ENCODE data around the gene TBC1D8. TPM values are rescaled to one million over a fixed set of nuclear protein-coding genes. Genes with fewer than 3 reads are reported as not detected.

TBC1D8 gene
- total and polyA plus RNA-seq, 2 experiments from 2014 or later = 18.0 to 36.9 TPM

DNA sequence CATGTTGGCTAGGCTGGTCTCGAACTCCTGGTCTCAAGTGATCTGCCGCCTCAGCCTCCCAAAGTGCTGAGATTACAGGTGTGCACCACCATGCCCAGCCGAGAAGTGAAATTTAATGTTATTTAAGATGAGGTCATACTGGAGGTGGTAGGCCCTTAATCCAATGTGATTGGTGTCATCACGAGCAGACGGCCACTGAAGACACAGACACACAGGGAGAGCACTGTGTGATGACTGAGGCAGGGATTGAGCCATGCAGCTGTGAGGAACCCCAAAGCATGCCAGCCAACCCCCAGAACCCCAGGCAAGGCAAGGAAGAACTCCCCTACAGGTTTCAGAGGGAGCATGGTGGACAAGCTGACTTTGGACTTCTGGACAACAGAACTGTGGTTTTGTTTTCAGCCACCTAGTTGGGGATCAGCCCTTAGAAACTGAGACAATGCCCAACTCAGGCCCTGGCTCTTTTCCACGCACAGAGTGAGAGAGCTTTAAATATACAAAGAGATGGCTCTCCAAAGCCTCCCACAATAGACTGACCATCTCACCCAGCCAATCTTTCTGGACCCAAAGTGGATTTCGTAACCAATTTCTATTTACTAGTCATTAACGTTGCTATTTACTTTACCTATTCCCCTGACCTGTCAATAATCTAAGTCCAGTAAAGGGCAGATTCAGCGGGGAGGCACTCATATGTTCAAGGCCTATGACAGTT is 34.2 kb downstream of the TBC1D8 start:
- Mint-ChIP-seq H3K9me3 (no peaks in the 10 kb centered on the region), H3K27ac (no peak overlapping the region), H3K4me1 (peaks cover 49% of the 10 kb centered on the region), H3K27me3 (ENCODE audit: insufficient read depth, low read depth, poor library complexity) (peaks cover 7% of the 10 kb centered on the region), H3K4me3 (no peak overlapping the region), H3K36me3 (ENCODE audit: low read depth) (peaks cover 14% of the 10 kb centered on the region; the same call in 2 of the 3 replicates)
- DNase-seq (ENCODE audit: low spot score) (no peak), ATAC-seq (no peak)
- Histone ChIP-seq H3K4me3 (no peak overlapping the region), H3F3A (replicated peaks; ENCODE audit: low read depth) (0 out of 2 replicates have a peak, but pooled peaks cover 7% of the 10 kb centered on the region), H3K27ac (ENCODE audit: low read depth) (no peak overlapping the region), H3K4me1 (ENCODE audit: insufficient read depth) (peaks cover 38% of the 10 kb centered on the region), H3K27me3 (ENCODE audit: insufficient read depth) (no peaks in the 10 kb centered on the region), H3K9me2 (ENCODE audit: insufficient read depth) (no peaks in the 10 kb centered on the region), H4K20me1 (replicated peaks; ENCODE audit: insufficient read depth) (no peaks in the 10 kb centered on the region), H3K79me2 (replicated peaks; ENCODE audit: insufficient read depth) (peaks cover 78% of the 10 kb centered on the region), H2AFZ (no peak overlapping the region), H3K36me3 (ENCODE audit: insufficient read depth) (no peaks in the 10 kb centered on the region), H3K4me2 (no peak overlapping the region)
- TF ChIP-seq STAT1 (IDR thresholded peaks at IDR 0.05; ENCODE audit: unreplicated experiment) (no peak), JUNB (IDR thresholded peaks at IDR 0.05; ENCODE audit: unreplicated experiment) (no peak), CREB1 (CRISPR knock-in tag; IDR thresholded peaks at IDR 0.05; ENCODE audit: low read depth) (no peak), ZNF114 (CRISPR knock-in tag; IDR thresholded peaks at IDR 0.05) (no peak), NANOG (IDR thresholded peaks at IDR 0.05; ENCODE audit: borderline replicate concordance) (no peak), EZH2phosphoT487 (IDR thresholded peaks at IDR 0.05; ENCODE audit: unreplicated experiment) (no peak), EZH2 (IDR thresholded peaks at IDR 0.05; ENCODE audit: low read depth, unreplicated experiment) (no peak), POLR2AphosphoS5 (IDR thresholded peaks at IDR 0.05; ENCODE audit: low read depth) (no peak), ZNF331 (CRISPR knock-in tag; IDR thresholded peaks at IDR 0.05; ENCODE audit: low read depth) (no peak)
- TF ChIP-seq, protein P1, sequence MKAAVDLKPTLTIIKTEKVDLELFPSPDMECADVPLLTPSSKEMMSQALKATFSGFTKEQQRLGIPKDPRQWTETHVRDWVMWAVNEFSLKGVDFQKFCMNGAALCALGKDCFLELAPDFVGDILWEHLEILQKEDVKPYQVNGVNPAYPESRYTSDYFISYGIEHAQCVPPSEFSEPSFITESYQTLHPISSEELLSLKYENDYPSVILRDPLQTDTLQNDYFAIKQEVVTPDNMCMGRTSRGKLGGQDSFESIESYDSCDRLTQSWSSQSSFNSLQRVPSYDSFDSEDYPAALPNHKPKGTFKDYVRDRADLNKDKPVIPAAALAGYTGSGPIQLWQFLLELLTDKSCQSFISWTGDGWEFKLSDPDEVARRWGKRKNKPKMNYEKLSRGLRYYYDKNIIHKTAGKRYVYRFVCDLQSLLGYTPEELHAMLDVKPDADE (IDR thresholded peaks at IDR 0.05) = no peak
- TF ChIP-seq, protein P2, sequence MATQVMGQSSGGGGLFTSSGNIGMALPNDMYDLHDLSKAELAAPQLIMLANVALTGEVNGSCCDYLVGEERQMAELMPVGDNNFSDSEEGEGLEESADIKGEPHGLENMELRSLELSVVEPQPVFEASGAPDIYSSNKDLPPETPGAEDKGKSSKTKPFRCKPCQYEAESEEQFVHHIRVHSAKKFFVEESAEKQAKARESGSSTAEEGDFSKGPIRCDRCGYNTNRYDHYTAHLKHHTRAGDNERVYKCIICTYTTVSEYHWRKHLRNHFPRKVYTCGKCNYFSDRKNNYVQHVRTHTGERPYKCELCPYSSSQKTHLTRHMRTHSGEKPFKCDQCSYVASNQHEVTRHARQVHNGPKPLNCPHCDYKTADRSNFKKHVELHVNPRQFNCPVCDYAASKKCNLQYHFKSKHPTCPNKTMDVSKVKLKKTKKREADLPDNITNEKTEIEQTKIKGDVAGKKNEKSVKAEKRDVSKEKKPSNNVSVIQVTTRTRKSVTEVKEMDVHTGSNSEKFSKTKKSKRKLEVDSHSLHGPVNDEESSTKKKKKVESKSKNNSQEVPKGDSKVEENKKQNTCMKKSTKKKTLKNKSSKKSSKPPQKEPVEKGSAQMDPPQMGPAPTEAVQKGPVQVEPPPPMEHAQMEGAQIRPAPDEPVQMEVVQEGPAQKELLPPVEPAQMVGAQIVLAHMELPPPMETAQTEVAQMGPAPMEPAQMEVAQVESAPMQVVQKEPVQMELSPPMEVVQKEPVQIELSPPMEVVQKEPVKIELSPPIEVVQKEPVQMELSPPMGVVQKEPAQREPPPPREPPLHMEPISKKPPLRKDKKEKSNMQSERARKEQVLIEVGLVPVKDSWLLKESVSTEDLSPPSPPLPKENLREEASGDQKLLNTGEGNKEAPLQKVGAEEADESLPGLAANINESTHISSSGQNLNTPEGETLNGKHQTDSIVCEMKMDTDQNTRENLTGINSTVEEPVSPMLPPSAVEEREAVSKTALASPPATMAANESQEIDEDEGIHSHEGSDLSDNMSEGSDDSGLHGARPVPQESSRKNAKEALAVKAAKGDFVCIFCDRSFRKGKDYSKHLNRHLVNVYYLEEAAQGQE (IDR thresholded peaks at IDR 0.05; ENCODE audit: unreplicated experiment) = no peak
- TF ChIP-seq, protein P3, sequence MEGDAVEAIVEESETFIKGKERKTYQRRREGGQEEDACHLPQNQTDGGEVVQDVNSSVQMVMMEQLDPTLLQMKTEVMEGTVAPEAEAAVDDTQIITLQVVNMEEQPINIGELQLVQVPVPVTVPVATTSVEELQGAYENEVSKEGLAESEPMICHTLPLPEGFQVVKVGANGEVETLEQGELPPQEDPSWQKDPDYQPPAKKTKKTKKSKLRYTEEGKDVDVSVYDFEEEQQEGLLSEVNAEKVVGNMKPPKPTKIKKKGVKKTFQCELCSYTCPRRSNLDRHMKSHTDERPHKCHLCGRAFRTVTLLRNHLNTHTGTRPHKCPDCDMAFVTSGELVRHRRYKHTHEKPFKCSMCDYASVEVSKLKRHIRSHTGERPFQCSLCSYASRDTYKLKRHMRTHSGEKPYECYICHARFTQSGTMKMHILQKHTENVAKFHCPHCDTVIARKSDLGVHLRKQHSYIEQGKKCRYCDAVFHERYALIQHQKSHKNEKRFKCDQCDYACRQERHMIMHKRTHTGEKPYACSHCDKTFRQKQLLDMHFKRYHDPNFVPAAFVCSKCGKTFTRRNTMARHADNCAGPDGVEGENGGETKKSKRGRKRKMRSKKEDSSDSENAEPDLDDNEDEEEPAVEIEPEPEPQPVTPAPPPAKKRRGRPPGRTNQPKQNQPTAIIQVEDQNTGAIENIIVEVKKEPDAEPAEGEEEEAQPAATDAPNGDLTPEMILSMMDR (conservative IDR thresholded peaks at IDR 0.05; ENCODE audit: low read depth in 2 of 2) = no peak
- TF ChIP-seq, protein P4, sequence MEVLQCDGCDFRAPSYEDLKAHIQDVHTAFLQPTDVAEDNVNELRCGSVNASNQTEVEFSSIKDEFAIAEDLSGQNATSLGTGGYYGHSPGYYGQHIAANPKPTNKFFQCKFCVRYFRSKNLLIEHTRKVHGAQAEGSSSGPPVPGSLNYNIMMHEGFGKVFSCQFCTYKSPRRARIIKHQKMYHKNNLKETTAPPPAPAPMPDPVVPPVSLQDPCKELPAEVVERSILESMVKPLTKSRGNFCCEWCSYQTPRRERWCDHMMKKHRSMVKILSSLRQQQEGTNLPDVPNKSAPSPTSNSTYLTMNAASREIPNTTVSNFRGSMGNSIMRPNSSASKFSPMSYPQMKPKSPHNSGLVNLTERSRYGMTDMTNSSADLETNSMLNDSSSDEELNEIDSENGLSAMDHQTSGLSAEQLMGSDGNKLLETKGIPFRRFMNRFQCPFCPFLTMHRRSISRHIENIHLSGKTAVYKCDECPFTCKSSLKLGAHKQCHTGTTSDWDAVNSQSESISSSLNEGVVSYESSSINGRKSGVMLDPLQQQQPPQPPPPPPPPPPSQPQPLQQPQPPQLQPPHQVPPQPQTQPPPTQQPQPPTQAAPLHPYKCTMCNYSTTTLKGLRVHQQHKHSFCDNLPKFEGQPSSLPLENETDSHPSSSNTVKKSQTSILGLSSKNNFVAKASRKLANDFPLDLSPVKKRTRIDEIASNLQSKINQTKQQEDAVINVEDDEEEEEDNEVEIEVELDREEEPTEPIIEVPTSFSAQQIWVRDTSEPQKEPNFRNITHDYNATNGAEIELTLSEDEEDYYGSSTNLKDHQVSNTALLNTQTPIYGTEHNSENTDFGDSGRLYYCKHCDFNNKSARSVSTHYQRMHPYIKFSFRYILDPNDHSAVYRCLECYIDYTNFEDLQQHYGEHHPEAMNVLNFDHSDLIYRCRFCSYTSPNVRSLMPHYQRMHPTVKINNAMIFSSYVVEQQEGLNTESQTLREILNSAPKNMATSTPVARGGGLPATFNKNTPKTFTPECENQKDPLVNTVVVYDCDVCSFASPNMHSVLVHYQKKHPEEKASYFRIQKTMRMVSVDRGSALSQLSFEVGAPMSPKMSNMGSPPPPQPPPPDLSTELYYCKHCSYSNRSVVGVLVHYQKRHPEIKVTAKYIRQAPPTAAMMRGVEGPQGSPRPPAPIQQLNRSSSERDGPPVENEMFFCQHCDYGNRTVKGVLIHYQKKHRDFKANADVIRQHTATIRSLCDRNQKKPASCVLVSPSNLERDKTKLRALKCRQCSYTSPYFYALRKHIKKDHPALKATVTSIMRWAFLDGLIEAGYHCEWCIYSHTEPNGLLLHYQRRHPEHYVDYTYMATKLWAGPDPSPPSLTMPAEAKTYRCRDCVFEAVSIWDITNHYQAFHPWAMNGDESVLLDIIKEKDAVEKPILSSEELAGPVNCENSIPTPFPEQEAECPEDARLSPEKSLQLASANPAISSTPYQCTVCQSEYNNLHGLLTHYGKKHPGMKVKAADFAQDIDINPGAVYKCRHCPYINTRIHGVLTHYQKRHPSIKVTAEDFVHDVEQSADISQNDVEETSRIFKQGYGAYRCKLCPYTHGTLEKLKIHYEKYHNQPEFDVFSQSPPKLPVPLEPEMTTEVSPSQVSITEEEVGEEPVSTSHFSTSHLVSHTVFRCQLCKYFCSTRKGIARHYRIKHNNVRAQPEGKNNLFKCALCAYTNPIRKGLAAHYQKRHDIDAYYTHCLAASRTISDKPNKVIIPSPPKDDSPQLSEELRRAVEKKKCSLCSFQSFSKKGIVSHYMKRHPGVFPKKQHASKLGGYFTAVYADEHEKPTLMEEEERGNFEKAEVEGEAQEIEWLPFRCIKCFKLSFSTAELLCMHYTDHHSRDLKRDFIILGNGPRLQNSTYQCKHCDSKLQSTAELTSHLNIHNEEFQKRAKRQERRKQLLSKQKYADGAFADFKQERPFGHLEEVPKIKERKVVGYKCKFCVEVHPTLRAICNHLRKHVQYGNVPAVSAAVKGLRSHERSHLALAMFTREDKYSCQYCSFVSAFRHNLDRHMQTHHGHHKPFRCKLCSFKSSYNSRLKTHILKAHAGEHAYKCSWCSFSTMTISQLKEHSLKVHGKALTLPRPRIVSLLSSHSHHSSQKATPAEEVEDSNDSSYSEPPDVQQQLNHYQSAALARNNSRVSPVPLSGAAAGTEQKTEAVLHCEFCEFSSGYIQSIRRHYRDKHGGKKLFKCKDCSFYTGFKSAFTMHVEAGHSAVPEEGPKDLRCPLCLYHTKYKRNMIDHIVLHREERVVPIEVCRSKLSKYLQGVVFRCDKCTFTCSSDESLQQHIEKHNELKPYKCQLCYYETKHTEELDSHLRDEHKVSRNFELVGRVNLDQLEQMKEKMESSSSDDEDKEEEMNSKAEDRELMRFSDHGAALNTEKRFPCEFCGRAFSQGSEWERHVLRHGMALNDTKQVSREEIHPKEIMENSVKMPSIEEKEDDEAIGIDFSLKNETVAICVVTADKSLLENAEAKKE (CRISPR knock-in tag; IDR thresholded peaks at IDR 0.05) = no peak

All from GM23338 (cell line).